GM10266 (cell line): ENCODE results near the gene CXCR6.

Experiments
- DNase-seq: peaks from one replicate; pipeline ENCODE4 v3.0.0; 2012; ENCODE audit errors: extremely low spot score
- CTCF ChIP-seq: IDR thresholded peaks from 2 replicates; pipeline ENCODE4 v1.5.1; 2012; ENCODE audit warnings: mild to moderate bottlenecking, low read depth; ENCODE audit not compliant: control insufficient read depth, insufficient read depth; ENCODE audit errors: missing control alignments

CXCR6 gene

GRCh38 chr3:45984331-45985312 is 41.4 kb downstream of the CXCR6 start:
- DNase-seq = no peak

GRCh38 chr3:45985532-45986302 is 42.5 kb downstream of the CXCR6 start:
- DNase-seq = no peak
- TF ChIP-seq CTCF = no peak

More at GRCh38 chr3:45984331-45985312, 41.4 kb downstream of the CXCR6 start:
- TF ChIP-seq CTCF = no peak

GRCh38 chr3:45986303-45986982 is 43.2 kb downstream of the CXCR6 start:
- no peak for DNase-seq
- TF ChIP-seq CTCF = no peak

GRCh38 chr3:45987368-45988291 is 44.4 kb downstream of the CXCR6 start:
- TF ChIP-seq CTCF = no peak
- no peak for DNase-seq

- no peak for TF ChIP-seq CTCF
- no peak for DNase-seq
Measured at GRCh38 chr3:45988362-45988761, 45.1 kb downstream of the CXCR6 start.

- no peak for DNase-seq
- TF ChIP-seq CTCF = no peak
Measured at GRCh38 chr3:45988804-45989203, 45.5 kb downstream of the CXCR6 start.
